MM.1S (cell line): Measurements from ENCODE around the gene FRMD4B.

Experiments used
- DNase-seq: peaks from one replicate; pipeline ENCODE4 v3.0.0-alpha.2; 2015
- H2AFZ ChIP-seq: fragments of 300-600 bp; sonication (generic); 2 replicates; pipeline ENCODE4 v1.6.0; 2016; ENCODE audit warnings: antibody characterized with exemption, low read length
- H3F3A ChIP-seq: fragments of 300-600 bp; sonication (generic); 2 replicates; pipeline ENCODE4 v1.6.1; 2016; ENCODE audit warnings: mild to moderate bottlenecking, antibody characterized with exemption, low read length, moderate library complexity, mixed read lengths; ENCODE audit not compliant: insufficient read depth
- H3K27ac ChIP-seq: fragments of 300-600 bp; sonication (generic); 2 replicates; pipeline ENCODE4 v1.5.1; 2016; ENCODE audit warnings: mild to moderate bottlenecking, low read length
- H3K27me3 ChIP-seq: fragments of 300-600 bp; sonication (generic); replicated peaks from 2 replicates; pipeline ENCODE4 v1.6.0; 2016; ENCODE audit warnings: low read length; ENCODE audit not compliant: insufficient read depth
- H3K36me3 ChIP-seq: fragments of 300-600 bp; sonication (generic); replicated peaks from 2 replicates; pipeline ENCODE4 v1.6.1; 2016; ENCODE audit warnings: mild to moderate bottlenecking, low read length, mixed read lengths; ENCODE audit not compliant: insufficient read depth
- H3K4me1 ChIP-seq: fragments of 300-600 bp; sonication (generic); 2 replicates; pipeline ENCODE4 v1.6.1; 2016; ENCODE audit warnings: low read length, mixed read lengths
- H3K4me2 ChIP-seq: fragments of 300-600 bp; sonication (generic); 2 replicates; pipeline ENCODE4 v1.6.0; 2016; ENCODE audit warnings: low read depth, low read length
- H3K4me3 ChIP-seq: fragments of 300-600 bp; sonication (generic); 2 replicates; pipeline ENCODE4 v1.5.1; 2016; ENCODE audit warnings: low read length, mixed read lengths
- H3K79me2 ChIP-seq: fragments of 300-600 bp; sonication (generic); 2 replicates; pipeline ENCODE4 v1.6.1; 2016; ENCODE audit warnings: mixed run types, low read length, mixed read lengths
- H3K9ac ChIP-seq: fragments of 300-600 bp; sonication (generic); 2 replicates; pipeline ENCODE4 v1.6.1; 2016; ENCODE audit warnings: low read length, mixed read lengths
- H3K9me2 ChIP-seq: fragments of 300-600 bp; sonication (generic); replicated peaks from 2 replicates; pipeline ENCODE4 v1.6.1; 2016; ENCODE audit warnings: mild to moderate bottlenecking, low read length, mixed read lengths; ENCODE audit not compliant: insufficient read depth
- H3K9me3 ChIP-seq: fragments of 300-600 bp; sonication (generic); replicated peaks from 2 replicates; pipeline ENCODE4 v1.6.1; 2016; ENCODE audit warnings: mild to moderate bottlenecking, low read length, mixed read lengths; ENCODE audit not compliant: insufficient read depth
- H4K20me1 ChIP-seq: fragments of 300-600 bp; sonication (generic); 2 replicates; pipeline ENCODE4 v1.6.1; 2016; ENCODE audit warnings: mild to moderate bottlenecking, low read length, moderate library complexity, mixed read lengths; ENCODE audit not compliant: insufficient read depth
- EZH2 ChIP-seq: fragments of 300-600 bp; sonication (generic); optimal IDR thresholded peaks from 2 replicates; pipeline ENCODE3; 2017; ENCODE audit warnings: low read depth, mild to moderate bottlenecking, antibody characterized with exemption, low read length, mixed read lengths
- EZH2phosphoT487 ChIP-seq: fragments of 300-600 bp; sonication (generic); IDR thresholded peaks from 2 replicates; pipeline ENCODE4 v1.6.1; 2018; ENCODE audit warnings: antibody characterized with exemption, low read length
- TF ChIP-seq, protein P1 (sequence below): fragments of 300-600 bp; sonication (generic); IDR thresholded peaks from 2 replicates; pipeline ENCODE4 v1.5.1; 2016; ENCODE audit warnings: antibody characterized with exemption, low read length, mixed read lengths

Gene FRMD4B

DNA sequence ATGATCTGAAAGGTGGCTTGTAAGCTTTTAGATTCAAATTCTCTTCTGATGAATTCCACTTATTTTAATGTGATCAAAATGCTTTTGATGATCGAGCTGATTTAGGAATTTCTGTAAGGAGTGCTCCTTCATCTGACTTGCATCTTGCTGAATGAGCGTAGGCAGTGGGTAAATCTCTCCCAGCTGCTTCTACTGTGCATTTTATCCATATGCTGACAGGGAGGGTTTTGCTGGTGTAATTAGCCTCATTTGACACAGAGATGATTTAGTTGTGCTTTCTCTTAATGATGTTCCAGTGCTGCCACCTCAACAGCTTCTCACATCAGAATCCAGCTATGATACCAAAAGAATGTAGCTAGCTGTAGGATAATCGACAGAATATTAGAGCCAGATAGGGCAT, 259.7 kb downstream of the FRMD4B start:
- Histone ChIP-seq H3K27me3 (no peaks in the 10 kb centered on the region), H3K4me3 (no peak overlapping the region), H2AFZ (no peak overlapping the region), H3K79me2 (no peaks in the 10 kb centered on the region), H3K36me3 (no peaks in the 10 kb centered on the region), H3K27ac (no peak overlapping the region), H3K9me2 (no peaks in the 10 kb centered on the region), H3K4me2 (no peak overlapping the region), H3F3A (no peaks in the 10 kb centered on the region), H3K9ac (no peak overlapping the region), H3K9me3 (no peaks in the 10 kb centered on the region), H4K20me1 (no peaks in the 10 kb centered on the region), H3K4me1 (no peaks in the 10 kb centered on the region; the same call in 1 of the 2 replicates)
- no peak for DNase-seq
- no peak for TF ChIP-seq EZH2phosphoT487
- TF ChIP-seq EZH2: no peak
- TF ChIP-seq, protein P1, sequence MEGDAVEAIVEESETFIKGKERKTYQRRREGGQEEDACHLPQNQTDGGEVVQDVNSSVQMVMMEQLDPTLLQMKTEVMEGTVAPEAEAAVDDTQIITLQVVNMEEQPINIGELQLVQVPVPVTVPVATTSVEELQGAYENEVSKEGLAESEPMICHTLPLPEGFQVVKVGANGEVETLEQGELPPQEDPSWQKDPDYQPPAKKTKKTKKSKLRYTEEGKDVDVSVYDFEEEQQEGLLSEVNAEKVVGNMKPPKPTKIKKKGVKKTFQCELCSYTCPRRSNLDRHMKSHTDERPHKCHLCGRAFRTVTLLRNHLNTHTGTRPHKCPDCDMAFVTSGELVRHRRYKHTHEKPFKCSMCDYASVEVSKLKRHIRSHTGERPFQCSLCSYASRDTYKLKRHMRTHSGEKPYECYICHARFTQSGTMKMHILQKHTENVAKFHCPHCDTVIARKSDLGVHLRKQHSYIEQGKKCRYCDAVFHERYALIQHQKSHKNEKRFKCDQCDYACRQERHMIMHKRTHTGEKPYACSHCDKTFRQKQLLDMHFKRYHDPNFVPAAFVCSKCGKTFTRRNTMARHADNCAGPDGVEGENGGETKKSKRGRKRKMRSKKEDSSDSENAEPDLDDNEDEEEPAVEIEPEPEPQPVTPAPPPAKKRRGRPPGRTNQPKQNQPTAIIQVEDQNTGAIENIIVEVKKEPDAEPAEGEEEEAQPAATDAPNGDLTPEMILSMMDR: no peak

DNA sequence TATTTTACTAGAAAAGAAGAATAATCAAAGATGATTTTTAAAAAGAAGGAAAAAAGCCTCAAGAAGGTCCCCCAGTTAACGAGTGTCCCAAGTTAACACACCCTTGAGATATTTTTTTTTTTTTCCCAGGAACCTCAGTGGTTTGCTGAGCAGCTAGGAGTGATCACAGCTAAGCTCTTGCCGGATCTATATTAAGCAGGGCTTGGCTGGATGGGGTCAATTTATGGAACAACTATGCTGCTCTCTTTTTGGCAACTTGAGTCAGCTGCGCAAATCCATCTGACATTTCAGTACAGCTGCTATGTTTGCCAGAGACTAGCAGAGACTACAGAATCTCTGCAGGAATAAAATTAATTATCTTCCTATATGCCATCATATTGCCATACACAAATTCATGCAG, 263.5 kb downstream of the FRMD4B start, which contains the start of gene LMOD3:
TSS of gene LMOD3 (minus strand) at position 193 of the 400 bp plus-strand sequence. CDS start 209 bp downstream, outside the sequence.
- no peaks in the 10 kb centered on the region for H3K36me3 ChIP-seq
- no peaks in the 10 kb centered on the region for H3K27me3 ChIP-seq
- no peak within 1 kb of the TSS for H3K27ac ChIP-seq
- H3K79me2 ChIP-seq: no peaks in the 10 kb centered on the region
- H3K9me3 ChIP-seq: no peaks in the 10 kb centered on the region
- no peaks in the 10 kb centered on the region for H4K20me1 ChIP-seq
- TF ChIP-seq EZH2phosphoT487 (no peak), EZH2 (no peak)
- TF ChIP-seq, protein P1: no peak
- no peaks in the 10 kb centered on the region; the same call in 1 of the 2 replicates for H3K4me1 ChIP-seq
- H3K4me2 ChIP-seq: no peak within 1 kb of the TSS
- H3K9me2 ChIP-seq: no peaks in the 10 kb centered on the region
- H3K9ac ChIP-seq: no peak within 1 kb of the TSS
- H3K4me3 ChIP-seq: no peak within 1 kb of the TSS
- H2AFZ ChIP-seq: peak within 1 kb of the TSS; percentile 53; the same call in 1 of the 2 replicates
- H3F3A ChIP-seq: no peaks in the 10 kb centered on the region
- DNase-seq: no peak

DNA sequence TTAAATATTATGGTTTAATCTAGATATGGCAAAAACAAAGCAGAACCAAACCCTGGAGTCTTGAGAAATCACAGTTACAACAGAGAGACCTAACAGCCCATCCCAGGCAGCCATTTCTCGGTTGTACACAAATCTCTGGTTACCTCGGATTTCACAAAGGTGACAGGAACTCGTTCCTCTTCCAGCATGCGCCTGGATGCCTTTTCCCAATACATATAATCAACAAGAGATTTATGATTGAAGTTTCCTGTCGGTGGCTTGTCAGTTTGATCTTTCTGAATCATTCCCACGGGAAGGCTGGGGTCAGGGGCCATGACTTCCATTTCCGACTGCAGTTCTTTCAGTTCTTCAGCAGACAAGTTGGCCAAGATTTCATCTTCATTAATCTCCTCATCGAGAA, 263.9 kb downstream of the FRMD4B start:
- no peaks in the 10 kb centered on the region for H3K79me2 ChIP-seq
- H3K27me3 ChIP-seq: no peaks in the 10 kb centered on the region
- no peak for TF ChIP-seq EZH2phosphoT487
- TF ChIP-seq, protein P1: no peak
- TF ChIP-seq EZH2: no peak
- H3K4me1 ChIP-seq: peaks cover 3% of the 10 kb centered on the region
- no peaks in the 10 kb centered on the region for H3K9me3 ChIP-seq
- H3K9ac ChIP-seq: no peak overlapping the region
- H4K20me1 ChIP-seq: no peaks in the 10 kb centered on the region
- H3K4me2 ChIP-seq: no peak overlapping the region
- no peak overlapping the region for H3K4me3 ChIP-seq
- no peaks in the 10 kb centered on the region for H3K36me3 ChIP-seq
- H2AFZ ChIP-seq: no peak overlapping the region
- no peak for DNase-seq
- H3K9me2 ChIP-seq: no peaks in the 10 kb centered on the region
- H3K27ac ChIP-seq: no peak overlapping the region
- no peaks in the 10 kb centered on the region for H3F3A ChIP-seq
